HG03066 (cell line): ENCODE measurements around the gene TMEM253.

Experiments used
- ATAC-seq: cut with Tn5 transposase; IDR thresholded peaks from one replicate; pipeline ENCODE4 v1.9.1; 2021; ENCODE audit warnings: low read depth; ENCODE audit not compliant: unreplicated experiment

The TMEM253 gene

DNA sequence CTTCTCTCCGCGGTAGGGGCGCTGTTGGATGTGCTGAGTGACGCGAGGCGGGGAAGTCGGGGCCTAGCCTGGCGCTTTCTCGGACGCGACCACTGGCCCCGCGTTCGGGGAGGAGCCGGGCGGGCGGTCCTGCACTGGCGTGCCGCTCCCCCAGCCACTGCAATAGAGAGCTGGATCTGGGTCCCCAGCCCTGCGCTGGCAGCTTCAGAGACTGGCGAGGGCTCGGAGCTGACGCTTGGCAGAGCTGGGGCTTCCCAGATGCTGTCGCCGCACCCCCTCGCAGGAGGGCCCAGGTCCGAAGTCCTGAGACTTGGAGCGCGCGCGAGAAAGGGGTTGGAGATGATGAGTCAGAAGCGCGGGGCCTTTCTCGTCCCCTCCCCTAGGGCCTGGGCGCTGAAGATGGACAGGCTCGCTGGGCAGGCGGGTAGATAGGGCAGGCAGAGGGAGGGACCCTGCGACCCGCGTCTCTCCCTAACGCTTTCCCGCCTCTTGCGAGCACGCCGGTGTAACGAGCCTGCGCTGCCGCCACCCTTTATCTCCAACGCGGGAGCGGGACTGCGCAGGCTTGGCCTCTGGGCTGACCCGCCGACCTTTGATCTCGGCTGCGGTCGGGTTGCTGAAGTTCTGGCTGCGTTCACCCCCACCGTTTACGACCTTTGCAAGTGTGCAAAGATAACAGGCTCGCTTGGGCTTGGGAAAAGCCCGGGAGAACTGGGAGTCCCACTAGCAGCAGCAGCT lies 3.0 kb downstream of the TMEM253 start:
- ATAC-seq: peak; percentile 88

DNA sequence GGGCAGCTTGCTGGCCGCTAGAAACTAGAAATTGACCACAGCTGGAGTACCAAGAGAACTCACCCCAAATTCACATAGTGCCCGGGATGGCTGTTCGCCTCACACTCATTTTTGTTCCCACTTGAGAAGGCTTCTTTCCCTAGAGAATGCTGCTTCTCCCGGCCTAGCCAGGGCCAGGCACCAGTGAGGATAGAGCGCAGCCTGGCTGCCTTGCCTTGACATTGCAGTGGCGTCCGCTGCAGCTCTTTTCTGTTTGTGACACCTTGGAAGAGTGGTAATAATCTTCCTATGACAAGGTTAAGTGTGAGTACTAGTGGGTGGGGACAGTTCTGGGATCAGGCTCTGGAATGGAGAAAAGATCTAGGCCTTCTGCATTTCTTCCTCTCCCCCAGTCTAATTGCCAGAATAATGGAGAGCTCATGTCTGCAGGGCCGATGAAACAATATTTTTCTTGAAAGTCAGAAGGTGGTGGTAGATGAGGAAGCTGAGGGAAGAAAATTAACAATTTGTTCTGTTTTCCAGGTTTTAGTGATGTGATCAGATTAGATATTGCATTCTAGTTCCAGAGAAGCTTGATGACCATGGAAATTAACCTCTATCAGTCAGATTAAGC lies 3.7 kb downstream of the TMEM253 start:
- peak; percentile 37 for ATAC-seq

DNA sequence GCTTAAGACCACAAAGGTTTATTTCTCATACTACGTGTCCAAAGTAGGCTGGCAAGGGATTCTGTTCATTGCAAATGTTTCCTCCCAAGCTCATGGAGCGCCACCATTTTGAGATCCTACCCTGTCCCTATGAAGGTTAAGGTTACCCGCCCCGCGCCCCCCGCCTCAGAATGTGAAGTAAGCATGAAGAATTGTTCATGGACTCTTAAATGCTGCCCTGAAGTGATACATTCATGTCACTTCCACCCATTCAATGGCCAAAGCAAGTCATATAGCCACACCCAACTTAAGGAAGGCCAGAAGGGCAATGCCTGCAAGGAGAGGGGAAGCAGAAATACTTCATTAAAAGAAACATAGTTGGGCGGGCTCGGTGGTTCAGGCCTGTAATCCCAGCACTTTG lies 4.2 kb downstream of the TMEM253 start:
- no peak for ATAC-seq

DNA sequence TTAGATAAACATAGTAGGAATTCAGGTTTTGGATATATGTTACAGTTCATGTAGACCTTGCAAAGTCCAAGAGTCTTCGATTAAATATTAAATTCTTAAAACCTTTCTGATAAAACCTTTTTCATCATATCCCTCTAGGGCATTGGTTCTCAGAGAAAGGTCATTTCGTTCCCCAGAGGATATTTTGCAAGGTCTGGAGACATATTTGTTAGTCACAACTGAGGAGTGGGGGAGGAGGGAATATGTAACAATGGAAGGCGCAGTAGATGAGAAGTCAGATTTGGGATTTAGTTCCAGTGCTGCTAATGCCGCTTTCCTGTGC lies 5.3 kb downstream of the TMEM253 start:
- no peak for ATAC-seq

DNA sequence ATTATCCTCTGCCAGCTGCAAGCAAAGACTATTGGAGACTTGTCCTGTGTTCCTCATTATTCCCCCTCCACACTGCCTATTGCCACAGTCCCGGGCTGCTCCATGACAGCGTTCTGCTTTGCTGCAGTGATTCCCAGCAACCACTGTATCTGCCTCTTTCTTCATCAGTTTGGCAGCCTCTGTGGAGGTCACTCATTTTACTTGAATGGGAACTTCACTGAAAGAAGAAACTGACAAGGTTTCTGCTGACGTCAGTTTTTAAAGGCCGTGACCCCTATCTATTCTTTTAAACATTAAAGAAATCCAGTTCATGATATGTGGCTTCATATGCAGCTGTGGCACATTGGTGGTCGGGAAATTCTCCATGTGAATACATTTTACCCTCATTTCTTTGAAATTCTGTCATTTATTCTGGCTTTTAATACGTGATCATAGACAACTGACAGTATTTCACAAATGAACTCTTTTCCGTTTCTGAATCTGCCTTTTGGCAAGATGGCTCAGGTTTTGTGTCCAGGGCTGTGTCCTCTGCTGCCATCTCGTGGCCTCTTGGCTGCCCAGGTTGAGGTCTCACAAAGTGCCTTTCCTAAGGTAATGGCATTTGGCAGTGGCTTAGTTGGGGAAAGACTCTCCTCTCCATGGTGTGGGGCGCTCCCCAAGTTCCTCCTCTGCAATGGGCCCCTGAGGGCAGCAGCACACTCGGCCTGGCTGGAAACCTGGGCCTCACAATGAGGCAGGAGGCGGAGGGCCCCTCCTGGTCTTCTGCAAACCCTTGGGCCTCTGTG lies 5.8 kb downstream of the TMEM253 start:
- ATAC-seq: no peak

DNA sequence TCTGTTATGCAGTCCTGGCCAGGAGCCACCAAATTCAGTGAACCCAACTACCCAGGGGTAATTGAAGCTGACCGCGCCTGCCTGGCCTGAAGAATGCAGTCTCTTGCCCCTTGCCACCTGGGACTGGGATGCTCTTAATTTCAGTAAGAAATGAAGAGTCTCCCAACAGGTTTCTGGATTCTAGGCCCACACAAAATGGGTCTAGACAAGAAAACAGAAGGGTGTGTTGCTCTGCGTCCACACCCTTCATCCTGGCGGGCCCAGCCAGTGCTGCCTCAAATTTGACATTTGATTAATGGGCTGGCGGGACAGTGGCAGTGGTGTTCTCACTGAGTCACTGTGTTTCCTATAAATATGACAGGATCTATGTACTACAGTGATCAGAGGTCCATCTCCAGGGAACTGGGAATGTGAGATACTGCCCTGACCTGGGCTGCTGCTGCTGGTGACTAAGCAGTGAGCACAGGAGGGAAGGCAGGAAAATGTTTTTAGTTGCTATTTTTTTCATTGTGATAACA lies 6.5 kb downstream of the TMEM253 start:
- no peak for ATAC-seq

DNA sequence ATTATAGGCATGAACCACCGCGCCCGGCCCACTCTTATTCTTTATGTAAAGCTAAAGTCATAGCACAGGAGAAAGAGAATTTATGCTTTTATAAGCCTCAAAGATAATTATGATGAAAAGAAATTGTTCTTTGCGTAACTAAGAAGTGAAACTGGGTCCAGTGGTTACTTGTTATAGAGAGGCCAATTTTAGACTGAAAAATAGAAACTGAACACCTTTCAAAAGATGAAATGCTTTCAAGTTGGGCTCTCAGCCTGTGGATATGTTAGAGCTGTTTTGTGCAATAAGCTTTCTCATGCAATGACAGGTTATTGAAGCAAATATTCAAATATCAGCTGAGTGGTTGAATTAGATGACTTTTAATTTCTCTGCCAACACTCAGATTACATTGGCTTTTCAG lies 7.9 kb downstream of the TMEM253 start:
- no peak for ATAC-seq

DNA sequence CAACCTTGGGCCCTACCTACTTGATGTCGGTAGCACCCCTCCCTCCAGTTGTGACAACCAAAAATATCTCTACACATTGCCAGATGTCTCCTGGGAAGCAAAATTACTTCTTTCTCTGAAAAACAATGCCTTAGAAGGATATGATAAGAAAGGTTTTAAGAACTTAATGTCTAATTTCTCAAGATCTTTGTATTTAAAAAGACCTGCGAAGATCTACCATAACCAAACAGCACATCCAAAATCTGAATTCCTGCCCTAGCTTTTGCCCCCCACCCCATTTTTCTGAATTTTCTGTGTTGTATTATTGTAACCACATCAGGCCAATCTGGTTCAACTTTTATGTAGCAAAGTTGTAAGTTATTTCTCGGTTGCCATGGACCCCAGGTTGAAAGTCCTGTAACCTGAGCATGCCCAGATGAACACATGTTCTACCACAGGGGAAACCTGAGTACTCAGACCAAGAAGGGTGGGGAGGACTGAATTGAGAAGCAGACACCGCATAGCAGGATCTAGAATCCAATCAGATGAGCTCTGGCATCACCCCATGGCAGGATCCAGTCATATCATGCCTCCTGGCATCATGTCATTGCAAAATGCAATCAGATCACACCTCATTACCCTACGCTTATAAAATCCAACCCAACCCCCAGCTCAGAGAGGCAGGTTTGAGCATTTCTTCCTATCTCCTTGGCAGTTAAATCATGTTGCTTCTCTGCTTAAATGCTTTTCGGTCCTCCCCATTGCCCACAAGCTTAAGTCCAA lies 8.7 kb downstream of the TMEM253 start:
- no peak for ATAC-seq

DNA sequence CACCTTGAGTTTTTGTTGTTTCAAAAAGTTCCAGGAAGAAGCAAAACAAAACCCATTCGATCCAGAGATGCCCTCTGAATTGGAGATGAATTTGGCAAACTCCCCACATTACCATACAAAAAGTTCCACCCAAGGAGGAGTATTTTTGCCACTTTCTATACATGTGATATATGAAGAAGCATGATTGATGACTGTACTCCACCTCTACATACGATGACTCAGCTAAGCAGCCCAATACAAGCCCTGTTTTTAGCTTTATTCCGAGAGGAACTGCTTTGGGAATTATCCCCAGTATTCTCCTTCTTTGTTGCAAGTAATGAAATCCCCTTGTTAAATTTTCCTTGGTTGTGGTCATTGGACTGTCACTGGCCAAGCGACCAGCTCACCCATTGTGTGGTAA lies 11.4 kb downstream of the TMEM253 start:
- ATAC-seq: no peak

DNA sequence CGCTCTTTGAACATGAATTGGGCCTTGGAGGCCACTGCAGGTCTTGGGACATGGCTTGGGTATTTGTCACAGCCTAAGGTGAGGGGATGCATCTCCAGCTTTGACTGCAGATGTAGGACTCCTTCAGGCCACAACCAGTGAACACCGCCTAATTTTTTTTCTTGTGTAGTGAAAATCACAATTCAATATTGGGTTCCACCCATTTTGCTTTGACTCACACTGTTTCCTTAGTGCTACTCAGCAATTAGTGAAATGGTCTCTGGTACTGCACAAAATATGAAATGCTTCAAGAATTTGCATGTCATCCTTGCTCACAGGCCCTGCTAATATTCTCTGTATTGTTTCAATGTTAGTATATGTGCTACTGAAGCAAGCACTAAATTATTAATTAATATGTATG lies 12.5 kb downstream of the TMEM253 start:
- no peak for ATAC-seq

DNA sequence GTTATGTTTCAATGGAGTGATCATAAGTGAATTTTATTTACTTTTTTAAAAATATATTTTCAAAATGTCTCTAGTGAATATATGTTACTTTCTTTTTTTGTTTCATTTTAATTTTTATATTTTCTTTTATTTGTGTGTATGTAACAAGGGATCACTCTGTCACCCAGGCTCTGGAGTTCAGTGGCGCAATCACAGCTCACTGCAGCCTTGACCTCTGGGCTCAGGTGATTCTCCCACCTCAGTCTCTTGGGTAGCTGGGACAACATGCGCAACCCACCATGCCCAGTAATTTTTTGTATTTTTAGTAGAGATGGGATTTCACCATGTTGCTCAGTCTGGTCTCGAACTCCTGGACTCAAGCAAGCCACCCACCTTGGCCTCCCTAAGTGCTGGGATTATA lies 18.1 kb downstream of the TMEM253 start:
- ATAC-seq: no peak

DNA sequence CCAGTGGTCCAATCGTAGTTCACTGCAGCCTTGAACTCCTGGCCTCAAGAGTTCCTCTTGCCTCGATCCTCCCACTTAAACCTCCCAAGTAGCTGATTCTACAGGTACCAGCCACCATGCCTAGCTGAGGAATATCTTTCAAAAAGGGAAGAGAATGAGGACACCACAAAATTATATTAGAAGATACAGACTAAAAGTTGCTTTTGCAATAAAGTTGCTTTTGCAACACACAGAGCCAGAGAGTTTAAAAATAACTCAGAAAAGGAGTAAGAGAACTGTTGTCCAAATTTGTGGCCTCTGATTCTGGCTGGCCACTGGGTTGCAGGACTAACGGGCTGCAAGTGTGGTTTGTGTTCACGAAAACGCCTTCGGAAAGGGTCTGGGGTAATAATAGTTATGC lies 19.8 kb downstream of the TMEM253 start:
- no peak for ATAC-seq

DNA sequence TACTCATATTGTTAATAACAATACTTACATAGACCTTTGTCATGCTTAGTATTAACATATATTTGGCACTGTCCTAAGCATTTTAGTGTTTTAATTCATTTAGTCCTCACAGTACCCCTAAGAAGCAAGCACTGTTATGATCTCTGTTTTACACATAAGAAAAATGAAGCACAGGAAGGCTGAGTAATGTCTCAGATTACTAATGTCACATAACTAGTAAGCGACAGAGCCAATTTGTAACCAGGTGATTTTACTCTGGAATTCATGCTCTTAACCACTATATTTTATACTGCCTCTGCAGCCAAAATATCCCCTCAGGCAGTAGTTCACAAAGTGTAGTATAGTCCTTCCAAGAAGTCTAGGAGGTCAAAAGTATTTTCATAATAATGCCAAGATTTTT lies 20.3 kb downstream of the TMEM253 start:
- ATAC-seq: no peak

DNA sequence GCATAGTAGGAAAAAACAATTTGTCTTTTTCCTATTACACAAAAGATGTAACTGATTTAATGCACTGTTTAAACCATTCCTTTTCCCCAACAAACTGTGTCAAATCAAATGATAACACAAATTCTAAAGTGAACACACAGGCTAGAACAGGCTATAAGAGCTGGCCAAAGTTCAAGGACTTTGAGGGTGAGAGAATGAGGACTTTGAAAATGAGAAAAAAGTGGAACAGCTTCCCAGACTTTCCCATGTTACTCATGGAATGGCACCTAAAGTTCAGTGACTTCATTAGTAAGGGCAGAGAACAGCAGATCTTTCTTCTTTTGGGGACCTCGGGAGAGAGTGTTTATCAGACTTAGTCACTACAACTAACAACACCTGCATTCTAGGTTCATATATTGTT lies 22.6 kb downstream of the TMEM253 start:
- ATAC-seq: no peak

DNA sequence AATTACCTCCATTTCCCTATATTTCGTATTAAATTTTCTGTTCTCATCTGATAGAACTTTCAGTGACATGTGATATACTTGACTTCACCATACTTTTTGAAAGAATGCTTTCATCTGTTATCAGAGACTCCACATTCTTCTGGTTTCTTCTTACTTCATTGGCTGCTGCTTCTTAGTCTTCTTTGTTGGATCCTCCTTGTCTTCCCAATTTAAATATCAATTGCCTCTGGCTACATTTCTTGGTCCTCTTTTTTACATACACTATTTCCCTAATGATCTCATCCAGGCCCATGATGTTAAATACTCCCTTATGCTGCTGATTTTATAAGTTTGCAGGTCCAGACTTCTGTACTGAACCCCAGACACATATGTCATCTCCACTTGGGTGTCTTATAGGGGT lies 33.0 kb downstream of the TMEM253 start:
- ATAC-seq: no peak

DNA sequence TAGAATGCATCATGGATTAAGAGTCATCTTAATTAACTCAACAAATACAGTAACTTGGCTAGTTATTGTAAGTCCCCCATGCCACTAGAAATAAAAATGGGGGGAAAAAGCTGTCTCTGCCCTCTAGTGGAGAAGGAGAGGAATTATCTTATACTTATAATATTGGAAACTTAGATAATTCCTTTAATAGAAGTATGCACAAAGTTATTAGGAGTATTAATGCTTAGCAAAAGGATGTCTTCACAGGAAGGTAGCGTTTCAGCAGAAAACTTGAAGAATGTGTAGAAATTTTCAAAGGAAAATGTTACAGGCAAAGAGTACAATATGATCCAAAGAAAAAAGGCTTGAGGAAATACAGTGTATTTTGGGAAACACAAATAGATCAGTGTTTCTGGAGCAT lies 35.2 kb downstream of the TMEM253 start:
- ATAC-seq: no peak

DNA sequence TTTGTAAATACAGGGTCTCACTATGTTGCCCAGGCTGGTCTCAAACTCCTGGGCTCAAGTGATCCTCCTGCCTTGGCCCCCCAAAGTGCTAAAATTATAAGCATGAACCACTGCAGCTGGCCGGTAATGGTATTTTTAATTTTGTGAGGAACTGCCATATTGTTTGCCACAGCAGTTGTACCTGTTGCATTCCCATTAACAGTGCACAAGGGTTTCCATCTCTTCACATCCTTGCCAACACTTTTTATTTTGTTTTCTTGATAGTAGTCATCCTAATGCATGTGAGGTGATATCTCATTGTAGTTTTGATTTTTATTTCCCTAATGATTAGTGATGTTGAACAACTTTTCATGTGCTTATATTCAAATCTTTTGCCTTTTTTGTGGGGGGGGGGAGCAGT lies 41.5 kb downstream of the TMEM253 start:
- ATAC-seq: no peak

DNA sequence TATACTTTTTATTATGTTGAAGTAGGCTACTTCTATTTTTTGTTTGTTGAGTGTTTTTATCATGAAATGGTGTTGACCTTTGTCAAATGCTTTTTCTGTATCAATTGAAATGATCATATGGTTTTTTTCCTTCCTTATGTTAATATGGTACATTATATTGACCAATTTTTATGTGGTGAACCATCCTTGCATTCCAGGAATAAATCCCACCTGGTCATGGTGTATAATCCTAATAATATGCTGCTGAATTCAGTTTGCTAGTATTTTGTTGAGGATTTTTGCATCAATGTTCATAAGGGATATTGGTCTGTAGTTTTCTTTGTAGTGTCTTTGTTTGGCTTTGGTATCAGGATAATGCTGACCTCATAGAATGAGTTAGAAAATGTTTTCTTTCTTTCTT lies 44.6 kb downstream of the TMEM253 start:
- no peak for ATAC-seq

DNA sequence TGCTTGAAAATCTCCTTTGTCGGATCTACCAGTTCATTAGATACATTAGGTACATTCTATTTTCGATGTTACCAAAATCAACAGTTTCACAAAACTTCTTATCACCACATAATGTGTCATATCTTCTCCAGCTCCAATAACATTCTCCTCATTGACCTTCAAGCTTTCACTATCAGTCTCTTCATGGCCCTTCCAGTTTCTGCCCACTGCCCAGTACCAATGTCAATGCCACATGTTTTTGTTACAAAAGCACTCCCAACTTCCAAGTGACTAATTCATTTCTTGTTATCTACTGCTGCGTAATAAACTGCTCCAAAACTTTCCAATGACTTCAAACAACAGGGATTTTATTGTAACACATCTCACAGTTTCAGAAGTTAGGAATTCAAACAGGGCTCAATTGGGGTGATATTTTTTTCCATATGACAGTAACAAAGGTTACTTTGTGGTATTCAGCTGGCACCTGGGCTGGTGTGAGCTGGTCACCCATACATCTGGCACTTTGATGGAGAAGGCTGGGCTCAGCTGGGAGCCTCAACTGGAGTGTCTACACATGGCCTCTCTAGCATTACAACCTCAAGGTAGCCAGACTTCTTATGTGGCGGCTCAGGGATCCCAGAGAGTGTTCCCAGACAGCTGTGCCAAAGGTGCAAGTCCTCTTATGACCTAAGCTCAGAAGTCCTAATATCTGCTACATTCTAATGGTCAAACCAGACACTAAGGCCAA lies 48.9 kb downstream of the TMEM253 start:
- no peak for ATAC-seq
